Measurements from ENCODE around the gene CPNE6.
"Not testable (repeated sequence)": the region's sequence is repeated elsewhere in the genome, so short reads cannot be mapped to it uniquely, and the experiment has no call there.

CPNE6 gene

GRCh38 chr14:24071144-24071697 is at the start of gene CPNE6:
Gene CPNE6 (plus strand): TSS chr14:24071562. CDS start chr14:24072937, 1,375 bp downstream.
- in situ Hi-C loops (cut with HindIII; ENCODE audit: low sequenced_read_pairs), result no loop called here

- in situ Hi-C loops (cut with HindIII; ENCODE audit: low sequenced_read_pairs), result not testable (repeated sequence)
Observed at GRCh38 chr14:24024939-24025418, 46.4 kb upstream of the CPNE6 start.

GRCh38 chr14:24029687-24030086 is 41.7 kb upstream of the CPNE6 start:
- in situ Hi-C loops (cut with HindIII; ENCODE audit: low sequenced_read_pairs), result not testable (repeated sequence)

- in situ Hi-C loops (cut with HindIII; ENCODE audit: low sequenced_read_pairs), result not testable (repeated sequence)
Observed at GRCh38 chr14:24031331-24031730, 40.0 kb upstream of the CPNE6 start.

GRCh38 chr14:24032727-24033418 is 38.5 kb upstream of the CPNE6 start:
- in situ Hi-C loops (cut with HindIII; ENCODE audit: low sequenced_read_pairs), result no loop called here

- in situ Hi-C loops (cut with HindIII; ENCODE audit: low sequenced_read_pairs), result not testable (repeated sequence)
Observed at GRCh38 chr14:24035769-24036168, 35.6 kb upstream of the CPNE6 start.

- in situ Hi-C loops (cut with HindIII; ENCODE audit: low sequenced_read_pairs), result no loop called here
Observed at GRCh38 chr14:24036169-24036962, 35.0 kb upstream of the CPNE6 start.

- in situ Hi-C loops (cut with HindIII; ENCODE audit: low sequenced_read_pairs), result not testable (repeated sequence)
Observed at GRCh38 chr14:24036963-24037657, 34.3 kb upstream of the CPNE6 start.

- in situ Hi-C loops (cut with HindIII; ENCODE audit: low sequenced_read_pairs), result no loop called here
Observed at GRCh38 chr14:24037658-24038037, 33.7 kb upstream of the CPNE6 start.

- in situ Hi-C loops (cut with HindIII; ENCODE audit: low sequenced_read_pairs), result no loop called here
Observed at GRCh38 chr14:24038686-24039085, 32.7 kb upstream of the CPNE6 start.

GRCh38 chr14:24040692-24041091 is 30.7 kb upstream of the CPNE6 start:
- in situ Hi-C loops (cut with HindIII; ENCODE audit: low sequenced_read_pairs), result no loop called here

- in situ Hi-C loops (cut with HindIII; ENCODE audit: low sequenced_read_pairs), result no loop called here
Observed at GRCh38 chr14:24042746-24043145, 28.6 kb upstream of the CPNE6 start.

- in situ Hi-C loops (cut with HindIII; ENCODE audit: low sequenced_read_pairs), result not testable (repeated sequence)
Observed at GRCh38 chr14:24049002-24049401, 22.4 kb upstream of the CPNE6 start.

- in situ Hi-C loops (cut with HindIII; ENCODE audit: low sequenced_read_pairs), result not testable (repeated sequence)
Observed at GRCh38 chr14:24050753-24051152, 20.6 kb upstream of the CPNE6 start.

- in situ Hi-C loops (cut with HindIII; ENCODE audit: low sequenced_read_pairs), result no loop called here
Observed at GRCh38 chr14:24051176-24051788, 20.1 kb upstream of the CPNE6 start.

- in situ Hi-C loops (cut with HindIII; ENCODE audit: low sequenced_read_pairs), result no loop called here
Observed at GRCh38 chr14:24051789-24052655, 19.3 kb upstream of the CPNE6 start, which contains the start of gene CARMIL3. Gene CARMIL3 (plus strand): TSS chr14:24052009. CDS start chr14:24052154, 145 bp downstream.

- in situ Hi-C loops (cut with HindIII; ENCODE audit: low sequenced_read_pairs), result no loop called here
Observed at GRCh38 chr14:24052656-24053547, 18.5 kb upstream of the CPNE6 start.

GRCh38 chr14:24053548-24054323 is 17.6 kb upstream of the CPNE6 start:
- in situ Hi-C loops (cut with HindIII; ENCODE audit: low sequenced_read_pairs), result no loop called here

Measured in DLD1 (cell line).